K562 (cell line): Measurements from ENCODE around the gene DPYSL3. TPM values are rescaled to one million over a fixed set of nuclear protein-coding genes. Genes with fewer than 3 reads are reported as not detected.

Experiments
- ATAC-seq: fragments of 200-7000 bp; cut with Tn5 transposase; 3 replicates; pipeline ENCODE4 v1.9.1; 2020; ENCODE audit warnings: moderate library complexity
- BruUV-seq: library from RNA; stranded (reverse); fragments of 400-500 nt; replicated peaks from 2 replicates; lab custom pipeline; 2021; lab: Mats Ljungman, UMichigan
- CTCF ChIA-PET: fragments of 300-600 bp; formaldehyde crosslinking; extraction: SDS; loops from one replicate; lab custom pipeline; 2021; ENCODE audit warnings: low intra/inter-chr PET ratio; lab: Yijun Ruan, JAX
- POLR2A ChIA-PET: fragments of 300-600, 350-650 bp; sonication (Branson Sonifier 250); formaldehyde crosslinking; extraction: SDS; loops from one replicate; lab custom pipeline; 2021; ENCODE audit warnings: antibody characterized with exemption, inconsistent platforms; lab: Yijun Ruan, JAX
- DNase-seq, 4 experiments: peaks; one replicate each; pipeline versions ENCODE4 v3.0.0 to v3.0.0-alpha.2; 2011 to 2018; ENCODE audit warnings: low spot score in 3 of 4, mixed read lengths in 3 of 4; ENCODE audit errors: extremely low read depth in 1 of 4
- FAIRE-seq: peaks from 2 replicates; lab custom pipeline; 2011; peaks lifted over from hg19 to GRCh38; lab: Jason Lieb, UNC
- H2AFZ ChIP-seq: 2 replicates; pipeline ENCODE4 v1.6.0; 2011; ENCODE audit warnings: low read depth, low read length, control low read depth, inconsistent platforms
- H3K27ac ChIP-seq: fragments of 200-600 bp; 3 replicates; pipeline ENCODE4 v1.8.0; 2011; ENCODE audit warnings: low read depth, mild to moderate bottlenecking, control low read depth, inconsistent platforms, low read length, moderate library complexity, mixed read lengths; ENCODE audit errors: extremely low read depth
- H3K27me3 ChIP-seq, 2 experiments: fragments of 300-600 bp in 1 of 2; 2 replicates in 1 of 2; 3 replicates in 1 of 2; pipeline versions ENCODE4 v1.6.0 to v1.8.0; 2011; ENCODE audit warnings: inconsistent platforms in 2 of 2, low read length in 2 of 2, mild to moderate bottlenecking in 1 of 2, mixed read lengths in 1 of 2, moderate library complexity in 1 of 2; ENCODE audit not compliant: control insufficient read depth in 2 of 2, insufficient read depth in 2 of 2
- H3K36me3 ChIP-seq: fragments of 300-600 bp; 3 replicates; pipeline ENCODE4 v1.8.0; 2011; ENCODE audit warnings: mild to moderate bottlenecking, low read length, inconsistent platforms; ENCODE audit not compliant: control insufficient read depth, insufficient read depth
- H3K4me1 ChIP-seq, 2 experiments: fragments of 200-600 bp in 1 of 2; replicated peaks in 1 of 2; 2 replicates in 1 of 2; 3 replicates in 1 of 2; pipeline versions ENCODE4 v1.5.1 to v1.8.0; 2011; ENCODE audit warnings: inconsistent platforms in 2 of 2, low read length in 2 of 2, mild to moderate bottlenecking in 1 of 2, mixed read lengths in 1 of 2, moderate library complexity in 1 of 2; ENCODE audit not compliant: control insufficient read depth in 2 of 2, insufficient read depth in 2 of 2
- H3K4me2 ChIP-seq: 2 replicates; pipeline ENCODE4 v1.6.1; 2011; ENCODE audit warnings: low read length, control low read depth, inconsistent platforms, mixed read lengths; ENCODE audit not compliant: insufficient read depth
- H3K4me3 ChIP-seq: fragments of 200-600 bp; sonication (generic), shearing (Covaris generic); 2 replicates; pipeline ENCODE4 v1.5.1; 2016; ENCODE audit warnings: control low read depth, inconsistent platforms
- H3K79me2 ChIP-seq: fragments of 200-600 bp; 3 replicates; pipeline ENCODE4 v1.8.0; 2011; ENCODE audit warnings: low read length, inconsistent platforms; ENCODE audit not compliant: control insufficient read depth, insufficient read depth
- H3K9ac ChIP-seq, 2 experiments: 2 replicates each; pipeline versions ENCODE4 v1.6.0 to v1.6.1; 2011; ENCODE audit warnings: low read depth in 2 of 2, low read length in 2 of 2, control low read depth in 1 of 2, inconsistent platforms in 1 of 2, mild to moderate bottlenecking in 1 of 2, mixed read lengths in 1 of 2; ENCODE audit not compliant: insufficient read depth in 1 of 2
- H3K9me1 ChIP-seq: one replicate; pipeline ENCODE4 v1.6.0; 2011; ENCODE audit warnings: inconsistent platforms, mild to moderate bottlenecking, low read length, moderate library complexity; ENCODE audit not compliant: control insufficient read depth, insufficient read depth
- H3K9me3 ChIP-seq: replicated peaks from 2 replicates; pipeline ENCODE4 v1.5.1; 2011; ENCODE audit warnings: low read depth, low read length, inconsistent platforms; ENCODE audit not compliant: control insufficient read depth, insufficient read depth
- H4K20me1 ChIP-seq: replicated peaks from 2 replicates; pipeline ENCODE4 v1.6.1; 2011; ENCODE audit warnings: low read length, inconsistent platforms, mixed read lengths; ENCODE audit not compliant: control insufficient read depth, insufficient read depth
- CBFA2T3 ChIP-seq: fragments of 450-650 bp; IDR thresholded peaks from 2 replicates; pipeline ENCODE4 v1.6.1; 2017
- DDX20 ChIP-seq: fragments of 450-650 bp; IDR thresholded peaks from 2 replicates; pipeline ENCODE4 v1.6.1; 2016; ENCODE audit warnings: missing genetic modification characterization, low read depth, mild to moderate bottlenecking, missing compliant biosample characterization, moderate library complexity
- FOXK1 ChIP-seq: sonication (generic); formaldehyde crosslinking; IDR thresholded peaks from 2 replicates; pipeline ENCODE4 v1.8.0; 2022; ENCODE audit warnings: missing genetic modification reagents, mild to moderate bottlenecking, borderline replicate concordance
- HMGN3 ChIP-seq: IDR thresholded peaks from 2 replicates; pipeline ENCODE4 v1.6.1; 2011; ENCODE audit warnings: borderline replicate concordance, low read depth, mild to moderate bottlenecking, mixed read lengths, low read length; ENCODE audit not compliant: insufficient read length; ENCODE audit errors: extremely low read depth
- KDM2B ChIP-seq: fragments of 250-450 bp; sonication (Bioruptor Pico); IDR thresholded peaks from 2 replicates; pipeline ENCODE4 v1.8.0; 2021; ENCODE audit warnings: mild to moderate bottlenecking, moderate library complexity
- NFE2L1 ChIP-seq: fragments of 450-650 bp; IDR thresholded peaks from 2 replicates; pipeline ENCODE4 v1.6.1; 2016; ENCODE audit warnings: missing genetic modification characterization, low read depth, mild to moderate bottlenecking, missing compliant biosample characterization, moderate library complexity, borderline replicate concordance
- NFXL1 ChIP-seq: fragments of 450-650 bp; formaldehyde crosslinking; IDR thresholded peaks from 2 replicates; pipeline ENCODE4 v1.4.0; 2021; ENCODE audit warnings: mild to moderate bottlenecking
- PURB ChIP-seq: sonication (generic); formaldehyde crosslinking; IDR thresholded peaks from 2 replicates; pipeline ENCODE4 v1.9.0; 2021; ENCODE audit warnings: low read depth, mild to moderate bottlenecking, missing genetic modification reagents
- RBFOX2 ChIP-seq: fragments of 200-400 bp; formaldehyde crosslinking; IDR thresholded peaks from 2 replicates; pipeline ENCODE4 v1.6.1; 2017; ENCODE audit warnings: low read depth, mild to moderate bottlenecking, low read length, moderate library complexity
- RBM15 ChIP-seq: fragments of 200-400 bp; formaldehyde crosslinking; IDR thresholded peaks from 2 replicates; pipeline ENCODE4 v1.6.1; 2018; ENCODE audit warnings: mild to moderate bottlenecking, low read length, moderate library complexity; ENCODE audit not compliant: insufficient read depth
- SIN3A ChIP-seq, 2 experiments: fragments of 150-350 bp in 1 of 2; IDR thresholded peaks; 2 replicates each; pipeline ENCODE4 v1.6.1; 2011 to 2016; ENCODE audit warnings: borderline replicate concordance in 2 of 2, low read depth in 2 of 2, low read length in 2 of 2, mild to moderate bottlenecking in 2 of 2, moderate library complexity in 2 of 2; ENCODE audit not compliant: control insufficient read depth in 1 of 2
- SRSF9 ChIP-seq: fragments of 200-400 bp; formaldehyde crosslinking; IDR thresholded peaks from 2 replicates; pipeline ENCODE4 v1.6.1; 2017; ENCODE audit warnings: low read depth, low read length, borderline replicate concordance
- XRCC4 ChIP-seq: IDR thresholded peaks from one replicate; pipeline ENCODE4 v1.6.1; 2011; ENCODE audit not compliant: insufficient read depth, insufficient read length; ENCODE audit errors: extremely low read depth
- ZBTB17 ChIP-seq: fragments of 450-650 bp; formaldehyde crosslinking; IDR thresholded peaks from 2 replicates; pipeline ENCODE4 v1.4.0; 2020; ENCODE audit warnings: mild to moderate bottlenecking
- WGBS: fragments of 100-300 bp; shearing (Covaris generic); methylation state at CpG from one replicate; pipeline ENCODE4 v1.1.6; 2016; ENCODE audit warnings: low coverage, mixed read lengths; ENCODE audit not compliant: insufficient coverage; ENCODE audit errors: missing lambda C conversion rate; 5-methylcytosine and 5-hydroxymethylcytosine counted together
- in situ Hi-C: fragments of 300-500 bp; cut with MboI; formaldehyde crosslinking; loops from 4 replicates; pipeline ENCODE4 v1.15.0; 2018; ENCODE audit warnings: inconsistent platforms, mixed read lengths
- intact Hi-C: fragments of 100-400 bp; cut with micrococcal nuclease; formaldehyde crosslinking; loops from 2 replicates; pipeline ENCODE4 v1.14.2; 2022
- polyA plus RNA-seq, 8 experiments: library from polyadenylated mRNA; depleted of rRNA in 4 of 8; stranded (reverse) in 5 of 8; unstranded in 3 of 8; fragments of >200 nt; fragmentation: Nextera tagmentation in 2 of 8; fragmentation: Illumina TruSeq in 1 of 8; extraction: Ambion mirVana in 2 of 8; extraction: Trizol in 1 of 8; gene quantifications; 2 replicates each; pipeline versions ENCODE4 v1.2.1 to v1.2.3, GENCODE V29; 2011 to 2014; ENCODE audit warnings: inconsistent platforms in 1 of 8, missing spikeins in 1 of 8
- total RNA-seq, 7 experiments: library from RNA; depleted of rRNA in 6 of 7; stranded (reverse); fragments of >200 nt in 6 of 7; fragmentation: Illumina TruSeq in 2 of 7; extraction: Trizol in 2 of 7; gene quantifications; 2 replicates each; pipeline versions ENCODE4 v1.2.1 to v1.2.3, GENCODE V29; 2011 to 2021; ENCODE audit warnings: low replicate concordance in 1 of 7
- TF ChIP-seq, protein P1 (sequence below), 2 experiments: IDR thresholded peaks; 2 replicates each; pipeline ENCODE4 v1.6.1; 2011; ENCODE audit warnings: borderline replicate concordance in 1 of 2, control low read depth in 1 of 2, low read depth in 1 of 2, low read length in 1 of 2, mild to moderate bottlenecking in 1 of 2, mixed read lengths in 1 of 2, moderate library complexity in 1 of 2; ENCODE audit not compliant: insufficient read depth in 1 of 2, insufficient read length in 1 of 2, poor library complexity in 1 of 2, severe bottlenecking in 1 of 2; ENCODE audit errors: extremely low read depth in 1 of 2

The DPYSL3 gene
- total and polyA plus RNA-seq, 9 of the 15 experiments (the other 6 are each of a cell fraction or from before 2014, with no cell fraction given) = 0.07 to 0.55 TPM; not detected in 7

DNA sequence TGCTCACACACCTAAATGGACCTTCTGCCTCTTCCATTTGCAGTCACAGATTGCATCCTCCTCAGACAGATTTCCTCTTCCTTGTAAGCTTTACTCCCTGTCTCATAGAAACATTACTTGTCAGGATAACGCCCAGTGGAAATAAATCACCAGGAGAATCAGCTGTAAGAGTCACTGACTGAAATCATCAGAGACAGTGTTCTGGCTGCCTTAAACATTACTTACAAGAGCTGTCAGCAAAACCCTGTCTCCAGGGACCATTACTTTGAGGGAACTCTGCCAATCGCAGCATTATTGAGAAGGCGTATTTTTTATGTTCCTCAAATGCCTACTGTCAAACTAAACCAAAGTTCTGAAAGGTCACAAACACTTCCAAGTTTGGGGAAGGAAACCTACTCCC lies 5.9 kb downstream of the DPYSL3 start:
- H3K9me1 ChIP-seq = no peaks in the 10 kb centered on the region
- intact Hi-C loops = no loop called here
- H3K4me2 ChIP-seq = no peak overlapping the region
- H3K27ac ChIP-seq = no peak overlapping the region
- H3K4me1 ChIP-seq = no peaks in the 10 kb centered on the region
- DNase-seq = no peak
- no peak for TF ChIP-seq PURB (CRISPR knock-in tag)
- TF ChIP-seq, all 486 proteins: peak for 0
- no peak overlapping the region for H3K9ac ChIP-seq
- H3K4me3 ChIP-seq = no peak overlapping the region
- in situ Hi-C loops = no loop called here
- H2AFZ ChIP-seq = no peak overlapping the region
- no peaks in the 10 kb centered on the region for H3K9me3 ChIP-seq
- no TSS peak for BruUV-seq
- CTCF ChIA-PET = no interaction called here
- ATAC-seq (no peak), FAIRE-seq (no peak)
- POLR2A ChIA-PET = interaction anchor here (0.6 kb wide), 1 partner anchor 112 kb away, joined by 3 read pairs; no protein-coding TSS in a partner anchor
- H4K20me1 ChIP-seq = no peaks in the 10 kb centered on the region
- H3K36me3 ChIP-seq = no peaks in the 10 kb centered on the region
- WGBS = 0% methylated on average over 3 of the region's 3 CpGs
- H3K27me3 ChIP-seq = no peaks in the 10 kb centered on the region
- no peaks in the 10 kb centered on the region for H3K79me2 ChIP-seq

DNA sequence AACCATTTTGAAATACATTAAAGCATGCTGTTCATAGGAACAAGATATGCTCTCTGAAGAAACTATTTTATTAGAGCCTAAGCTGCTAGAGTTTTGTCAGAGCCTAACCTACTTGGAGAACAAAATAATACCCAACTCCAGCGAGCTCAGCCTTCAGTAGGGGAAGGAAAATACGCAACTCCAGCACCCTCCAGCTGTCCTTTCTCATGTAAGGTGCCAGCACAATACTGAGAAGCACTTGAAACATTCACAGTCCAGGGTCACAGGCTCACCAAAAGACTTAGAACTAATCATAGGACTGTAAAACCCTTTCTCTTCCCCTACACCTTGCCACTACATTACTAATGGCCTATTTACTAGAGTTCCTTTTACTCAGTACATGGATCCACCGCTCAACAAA lies 18.9 kb downstream of the DPYSL3 start:
- H3K79me2 ChIP-seq = no peaks in the 10 kb centered on the region
- no peak for DNase-seq
- H3K4me3 ChIP-seq = no peak overlapping the region
- 2% methylated on average over 3 of the region's 3 CpGs for WGBS
- no peaks in the 10 kb centered on the region for H3K27me3 ChIP-seq
- no peak overlapping the region for H3K4me2 ChIP-seq
- FAIRE-seq = no peak
- ChIA-PET POLR2A (no interaction called here), CTCF (no interaction called here)
- no peaks in the 10 kb centered on the region for H4K20me1 ChIP-seq
- intact Hi-C loops (no loop called here), in situ Hi-C loops (no loop called here)
- H3K4me1 ChIP-seq = no peaks in the 10 kb centered on the region
- no peak overlapping the region for H2AFZ ChIP-seq
- BruUV-seq = no TSS peak
- no peaks in the 10 kb centered on the region; the same call in none of the 2 replicates for H3K9me3 ChIP-seq
- H3K36me3 ChIP-seq = no peaks in the 10 kb centered on the region
- H3K9ac ChIP-seq = no peak overlapping the region
- H3K27ac ChIP-seq = no peak overlapping the region
- no peaks in the 10 kb centered on the region for H3K9me1 ChIP-seq
- ATAC-seq = no peak
- TF ChIP-seq KDM2B (CRISPR knock-in tag) = no peak
- no peak for TF ChIP-seq HMGN3
- no peak for TF ChIP-seq NFXL1 (CRISPR knock-in tag)
- TF ChIP-seq FOXK1 (CRISPR knock-in tag) = no peak
- no peak for TF ChIP-seq ZBTB17 (CRISPR knock-in tag)
- no peak for TF ChIP-seq SIN3A (IDR thresholded peaks at IDR 0.05; ENCODE audit: borderline replicate concordance in 2 of 2, control insufficient read depth in 1 of 2, low read depth in 2 of 2, low read length in 2 of 2)
- TF ChIP-seq, protein P1, sequence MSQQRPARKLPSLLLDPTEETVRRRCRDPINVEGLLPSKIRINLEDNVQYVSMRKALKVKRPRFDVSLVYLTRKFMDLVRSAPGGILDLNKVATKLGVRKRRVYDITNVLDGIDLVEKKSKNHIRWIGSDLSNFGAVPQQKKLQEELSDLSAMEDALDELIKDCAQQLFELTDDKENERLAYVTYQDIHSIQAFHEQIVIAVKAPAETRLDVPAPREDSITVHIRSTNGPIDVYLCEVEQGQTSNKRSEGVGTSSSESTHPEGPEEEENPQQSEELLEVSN (IDR thresholded peaks at IDR 0.05; ENCODE audit: borderline replicate concordance in 1 of 2, extremely low read depth in 1 of 2, insufficient read depth in 1 of 2, insufficient read length in 1 of 2, low read depth in 1 of 2, low read length in 1 of 2, poor library complexity in 1 of 2, severe bottlenecking in 1 of 2) = no peak
- no peak for TF ChIP-seq CBFA2T3
- TF ChIP-seq RBFOX2 = no peak
- TF ChIP-seq SRSF9 = no peak
- no peak for TF ChIP-seq NFE2L1
- TF ChIP-seq RBM15 = no peak
- TF ChIP-seq XRCC4 = no peak
- TF ChIP-seq DDX20 (tag) = no peak
